Hematopoietic multipotent progenitor cell treated with erythropoietin and hydrocortisone succinate and interleukin-3 and kit ligand, for 8 days (in vitro differentiated cells): Measurements from ENCODE around the gene CYB561D2.
"Not testable (repeated sequence)": the region's sequence is repeated elsewhere in the genome, so short reads cannot be mapped to it uniquely, and the experiment has no call there.

ENCODE experiments used
- DNase-seq: peaks from one replicate; pipeline ENCODE4 v3.0.0-alpha.2; 2015

Gene CYB561D2, protein sequence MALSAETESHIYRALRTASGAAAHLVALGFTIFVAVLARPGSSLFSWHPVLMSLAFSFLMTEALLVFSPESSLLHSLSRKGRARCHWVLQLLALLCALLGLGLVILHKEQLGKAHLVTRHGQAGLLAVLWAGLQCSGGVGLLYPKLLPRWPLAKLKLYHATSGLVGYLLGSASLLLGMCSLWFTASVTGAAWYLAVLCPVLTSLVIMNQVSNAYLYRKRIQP

DNA sequence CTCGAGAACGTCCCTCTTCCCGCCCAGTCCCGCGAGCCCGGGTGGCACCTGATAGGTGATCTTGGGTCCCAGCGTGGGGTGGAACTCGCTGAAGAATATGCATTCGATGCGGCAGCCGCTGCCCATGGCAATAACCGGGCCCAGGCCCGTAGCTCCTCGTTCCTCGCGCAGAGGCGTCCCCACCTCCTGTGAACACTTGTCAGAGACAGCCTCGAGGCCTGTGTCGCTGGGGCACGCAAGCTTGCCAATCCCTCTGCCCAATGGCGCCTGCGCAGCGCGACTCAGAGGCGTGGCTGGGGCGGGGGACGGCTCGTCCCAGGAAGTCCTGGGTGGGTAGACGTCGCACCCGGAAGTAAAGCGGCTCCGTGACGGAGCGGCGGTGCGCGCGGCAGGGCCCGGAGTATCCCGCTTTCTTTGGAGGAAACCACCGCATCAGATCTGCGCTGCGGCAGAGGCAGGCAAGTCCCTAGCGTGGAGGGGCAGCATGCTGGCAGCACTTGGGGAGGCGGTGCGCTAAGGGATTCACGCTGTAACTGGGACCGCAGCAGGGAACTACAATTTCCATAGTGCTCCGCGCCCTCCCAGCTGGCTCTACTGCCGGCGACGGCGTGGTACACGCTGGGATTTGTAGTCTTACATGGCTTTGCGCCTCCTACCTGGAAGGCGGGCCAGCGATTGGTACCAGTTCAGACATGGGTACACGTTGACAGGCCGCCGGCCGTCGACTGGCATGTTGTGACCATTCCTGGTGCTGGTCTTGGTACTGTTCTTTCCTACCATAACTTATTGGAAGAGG lies at the start of gene CYB561D2, which contains the start of gene NPRL2:
Gene CYB561D2 (plus strand): TSS at position 336 of the 796 bp plus-strand sequence. CDS start 572 bp downstream, outside the sequence.
Gene NPRL2 (minus strand): TSS at position 249 of the 796 bp plus-strand sequence. CDS start 123 bp downstream, at position 126.
- DNase-seq: peak; percentile 97

DNA sequence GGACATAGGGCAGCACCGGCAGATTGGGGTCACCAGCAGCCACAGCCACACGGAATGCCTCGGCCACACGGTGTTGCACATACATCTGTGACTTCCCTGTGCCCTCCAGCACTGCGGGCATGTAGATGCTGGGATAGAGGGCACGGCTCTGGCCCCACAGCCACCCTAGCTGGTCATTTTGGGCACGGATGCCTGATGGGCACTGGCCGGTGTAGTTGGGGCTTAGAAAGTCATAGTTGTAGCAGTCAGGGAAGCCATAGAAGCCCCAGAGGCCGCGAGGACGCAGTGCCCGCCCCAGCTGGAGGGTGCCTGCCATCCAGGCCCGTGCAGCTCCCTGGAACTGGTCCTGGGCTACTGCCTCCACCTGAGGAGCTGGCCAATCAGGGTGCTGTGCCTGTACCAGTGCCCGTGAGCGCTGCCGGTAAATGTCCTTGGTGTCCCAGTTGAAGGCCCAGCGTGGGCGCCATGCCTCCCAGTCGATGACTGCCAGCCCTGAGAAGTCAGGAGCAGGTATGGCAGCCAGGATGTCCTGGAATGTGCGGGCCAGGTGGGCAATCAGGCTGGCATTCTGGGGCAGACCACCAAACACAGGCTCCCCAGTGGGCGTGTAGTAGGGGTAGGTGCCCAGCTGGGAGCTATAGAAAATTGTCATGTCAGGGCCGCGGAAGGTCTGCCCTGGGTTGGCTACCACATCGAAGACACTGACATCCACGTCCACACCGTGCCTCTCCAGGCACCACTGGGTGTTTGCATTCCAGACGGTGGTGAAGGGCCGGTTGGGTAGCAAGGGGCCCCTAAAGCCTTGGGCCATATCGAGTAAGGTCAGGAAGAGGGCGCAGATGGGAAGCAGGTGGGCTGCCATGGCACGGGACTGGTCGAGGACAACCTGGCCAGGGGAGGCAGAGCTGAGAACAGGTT lies 48.3 kb upstream of the CYB561D2 start:
- DNase-seq: no peak

- DNase-seq: peak; percentile 55
Measured at GRCh38 chr3:50303013-50303815, 47.4 kb upstream of the CYB561D2 start, which contains the start of gene HYAL1. Gene HYAL1 (minus strand): TSS chr3:50303574. CDS start chr3:50302956, 618 bp downstream.

GRCh38 chr3:50304601-50305000 lies 46.1 kb upstream of the CYB561D2 start:
- no peak for DNase-seq

- DNase-seq: not testable (repeated sequence)
Measured at GRCh38 chr3:50312041-50312440, 38.6 kb upstream of the CYB561D2 start.

GRCh38 chr3:50314342-50314741 lies 36.3 kb upstream of the CYB561D2 start:
- DNase-seq: no peak

GRCh38 chr3:50314816-50315215 lies 35.8 kb upstream of the CYB561D2 start:
- DNase-seq: no peak

DNA sequence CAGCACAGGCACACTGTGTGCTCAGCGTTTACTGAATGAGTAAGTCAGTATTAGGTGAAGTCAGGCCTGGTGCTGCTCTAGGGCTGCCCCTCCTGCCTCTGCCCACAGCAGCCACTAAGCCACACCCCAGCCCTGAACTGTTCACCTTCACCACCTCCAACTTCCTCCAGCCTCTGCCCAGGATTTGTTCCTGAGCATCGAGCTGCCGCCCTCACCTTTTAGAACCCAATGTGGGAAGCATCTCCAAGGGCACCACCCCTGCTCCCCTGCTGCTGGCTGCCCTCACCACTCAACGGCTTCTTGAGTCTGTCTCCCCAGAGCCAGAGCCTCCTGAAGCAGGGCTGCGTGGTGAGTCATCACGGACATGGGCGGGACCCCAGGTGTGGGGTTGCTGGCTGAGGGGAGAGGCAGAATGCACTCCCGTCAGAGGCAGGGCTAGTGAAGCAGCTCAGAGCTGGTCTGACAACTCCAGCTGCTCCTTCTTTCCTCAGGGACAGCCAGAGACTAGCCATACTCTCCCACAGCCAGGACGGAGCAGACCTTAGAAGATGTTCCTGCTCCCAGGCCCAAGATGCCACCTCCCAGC lies 33.9 kb upstream of the CYB561D2 start:
- DNase-seq: no peak

DNA sequence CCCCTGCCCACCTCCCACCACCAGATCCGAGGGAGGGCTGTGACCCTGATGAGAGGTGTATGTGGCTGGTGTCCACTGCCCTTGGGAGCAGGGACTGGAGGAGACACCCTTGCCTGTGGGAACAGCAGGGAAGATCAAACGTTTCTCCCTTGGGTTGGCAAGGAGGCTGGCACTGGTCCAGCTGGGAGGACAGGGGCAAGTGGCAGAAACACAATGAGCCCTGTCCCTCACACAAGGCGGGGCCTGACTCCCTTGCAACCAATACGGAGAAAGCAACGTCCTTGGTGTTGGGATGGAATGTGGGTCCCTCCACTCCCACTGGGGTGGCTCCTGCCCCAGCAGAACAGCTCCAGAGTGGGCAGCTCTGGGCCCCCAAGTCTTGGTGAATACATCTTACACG lies 33.4 kb upstream of the CYB561D2 start:
- DNase-seq: no peak

- no peak for DNase-seq
Measured at GRCh38 chr3:50318163-50318562, 32.5 kb upstream of the CYB561D2 start.

GRCh38 chr3:50318615-50319014 lies 32.0 kb upstream of the CYB561D2 start:
- no peak for DNase-seq

DNA sequence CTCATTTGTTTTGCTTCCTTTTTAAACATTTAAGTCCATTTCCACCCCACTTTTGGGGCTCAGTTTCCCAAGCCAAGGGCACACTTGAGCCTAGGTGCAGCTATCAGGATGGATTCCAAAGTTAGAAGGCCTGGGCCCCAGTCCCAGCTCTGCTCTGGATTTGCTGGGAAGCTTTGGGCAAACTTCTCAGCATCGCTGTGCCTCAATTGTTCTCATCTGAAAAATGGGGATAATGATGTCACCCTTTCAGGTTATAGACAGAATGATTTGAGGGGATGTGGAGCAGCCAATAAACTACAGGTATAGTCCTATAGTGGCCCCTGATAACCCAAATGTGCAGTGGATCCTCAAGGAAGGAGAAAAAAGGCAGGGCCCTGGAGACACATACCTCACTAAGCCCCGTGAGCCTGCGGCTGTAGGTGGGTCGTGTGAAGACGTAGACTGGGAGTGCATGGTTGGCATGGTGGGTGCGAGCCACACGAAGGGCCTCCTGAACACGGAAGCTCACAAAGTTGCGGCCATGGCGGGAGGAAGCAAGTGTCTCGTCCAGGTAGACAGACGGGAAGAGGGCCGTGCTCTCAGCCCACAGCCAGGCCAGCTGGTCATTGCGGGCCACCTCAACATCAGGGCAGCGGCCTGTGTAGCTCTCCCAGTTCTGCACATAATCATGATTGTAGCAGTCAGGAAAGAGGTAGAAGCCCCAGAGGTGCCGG lies 31.3 kb upstream of the CYB561D2 start:
- DNase-seq: no peak

DNA sequence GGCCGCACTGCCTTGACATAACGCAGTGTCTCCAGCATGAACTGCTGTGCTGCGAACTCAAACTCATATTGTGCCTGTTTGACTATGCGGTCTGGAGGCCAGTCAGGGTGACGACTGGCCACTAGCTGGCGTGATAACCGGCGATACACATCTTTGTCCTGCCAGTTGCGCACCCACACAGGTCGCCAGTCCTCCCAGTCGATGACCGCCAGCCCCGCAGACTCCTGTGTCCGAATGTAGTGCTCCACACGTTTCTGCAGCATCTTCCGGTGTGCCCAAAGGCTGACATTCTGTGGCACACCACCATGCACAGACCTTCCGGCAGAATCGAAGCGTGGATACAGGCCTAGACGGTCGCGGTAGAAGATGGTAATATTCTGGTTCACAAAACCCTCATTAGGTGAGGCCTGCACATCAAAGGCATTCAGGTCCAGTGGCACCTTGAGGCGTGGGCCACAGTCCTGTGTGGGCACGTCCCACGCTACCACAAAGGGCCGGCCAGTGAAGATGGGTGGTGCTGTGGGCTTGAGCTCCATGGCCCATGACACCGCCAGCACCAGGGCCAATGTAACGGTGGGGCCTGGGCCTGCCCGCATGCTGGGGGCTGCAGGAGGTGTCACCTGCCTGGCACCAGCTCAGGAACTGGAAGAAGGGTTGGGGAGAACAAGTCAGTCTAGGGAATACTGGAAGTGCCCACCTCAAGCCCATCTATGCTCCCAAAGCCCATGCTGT lies 30.6 kb upstream of the CYB561D2 start:
- no peak for DNase-seq

DNA sequence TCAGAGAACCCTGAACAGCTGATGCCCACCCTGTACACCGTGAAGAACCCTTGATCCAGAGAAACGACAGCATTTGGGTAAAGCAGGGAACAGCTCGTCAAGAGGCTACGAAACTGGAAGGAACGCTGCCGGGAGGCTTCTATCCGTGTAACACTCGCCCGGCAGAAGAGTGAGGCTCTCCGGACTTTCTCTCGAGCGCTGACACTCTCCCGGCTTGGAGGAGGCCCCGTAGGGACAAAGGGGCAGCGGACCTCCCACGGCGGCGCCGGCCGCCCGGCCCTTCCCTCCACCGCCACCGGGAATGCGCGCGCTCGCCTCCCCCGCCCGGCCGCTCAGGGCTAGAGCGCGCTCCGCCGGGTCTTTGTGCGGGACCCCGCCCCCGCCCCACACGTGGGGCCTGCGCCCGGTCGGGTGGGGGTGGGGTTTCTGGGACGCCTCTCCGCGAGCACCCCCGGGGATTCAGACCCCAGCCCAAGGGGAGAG lies 29.8 kb upstream of the CYB561D2 start:
- peak; percentile 62 for DNase-seq

GRCh38 chr3:50321336-50322114 lies 29.1 kb upstream of the CYB561D2 start:
- peak; percentile 87 for DNase-seq

DNA sequence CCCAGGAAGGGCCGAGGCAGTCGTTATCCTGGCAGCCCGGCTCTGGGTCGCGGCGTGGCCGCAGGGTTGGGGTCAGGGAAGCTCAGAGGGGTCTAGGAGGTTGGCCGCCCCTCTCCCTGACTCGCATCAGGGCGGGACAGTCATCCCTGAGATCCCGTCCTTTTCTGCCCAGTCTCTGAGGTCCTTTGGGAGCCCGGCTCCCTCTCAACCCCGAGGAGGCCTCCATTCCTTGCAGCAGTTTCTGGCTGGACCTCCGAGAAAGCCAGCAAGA lies 28.6 kb upstream of the CYB561D2 start:
- no peak for DNase-seq

- DNase-seq: no peak
Measured at GRCh38 chr3:50322386-50323091, 28.1 kb upstream of the CYB561D2 start, which contains the start of gene HYAL2. Gene HYAL2 (minus strand): TSS chr3:50322745. CDS start chr3:50320489, 2,256 bp downstream.

DNA sequence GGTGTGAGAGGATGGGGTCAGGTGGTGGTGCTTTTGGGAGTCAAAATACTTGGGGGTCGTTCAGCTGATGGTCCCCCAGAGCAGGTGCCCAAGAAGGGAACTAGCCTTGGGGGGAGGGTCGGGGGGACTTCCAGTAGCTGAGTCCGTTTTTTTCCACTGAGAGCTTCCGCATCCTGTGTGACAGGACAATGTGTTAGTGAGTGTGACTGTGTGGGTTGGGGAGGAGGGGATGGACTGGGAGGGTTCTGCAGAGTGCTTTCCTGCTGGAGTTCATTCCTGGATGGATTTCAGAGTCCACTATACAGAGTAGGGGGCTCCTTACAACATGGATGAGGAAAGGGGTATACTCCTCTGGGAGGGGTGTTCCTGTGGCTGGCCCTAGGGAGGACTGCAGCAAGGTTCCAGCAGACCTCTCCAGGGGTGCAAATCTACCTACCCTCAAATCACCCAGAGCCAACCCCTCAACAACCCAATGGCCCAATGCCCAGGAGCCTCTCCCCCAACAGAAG lies 27.5 kb upstream of the CYB561D2 start:
- DNase-seq: no peak
